LNCAP (cell line): ENCODE data around the gene AGL.

ENCODE experiments used
- TF ChIP-seq, protein P1 (sequence below): fragments of 450-650 bp; IDR thresholded peaks from 2 replicates; pipeline ENCODE4 v1.5.1; 2017; ENCODE audit warnings: mild to moderate bottlenecking

The AGL gene

DNA sequence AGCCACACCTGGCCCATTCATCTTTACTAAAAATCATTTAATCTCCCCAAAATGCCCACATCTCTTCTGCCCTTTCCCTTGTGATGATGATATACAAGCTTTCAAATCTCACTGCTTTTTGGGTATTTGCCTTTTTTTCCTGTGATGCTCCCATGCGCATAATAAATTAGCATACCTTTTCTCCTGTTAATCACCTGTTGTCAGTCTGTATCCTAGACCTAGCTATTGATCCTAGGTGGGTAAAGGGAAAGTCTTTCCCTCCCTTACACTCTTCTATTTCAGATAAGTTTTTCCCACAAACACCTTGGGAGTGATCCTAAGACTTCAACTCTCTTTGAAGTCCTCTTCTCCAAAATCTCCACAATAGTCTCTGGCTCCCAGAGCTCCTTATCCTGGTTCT is 107.7 kb downstream of the AGL start:
- TF ChIP-seq, protein P1, sequence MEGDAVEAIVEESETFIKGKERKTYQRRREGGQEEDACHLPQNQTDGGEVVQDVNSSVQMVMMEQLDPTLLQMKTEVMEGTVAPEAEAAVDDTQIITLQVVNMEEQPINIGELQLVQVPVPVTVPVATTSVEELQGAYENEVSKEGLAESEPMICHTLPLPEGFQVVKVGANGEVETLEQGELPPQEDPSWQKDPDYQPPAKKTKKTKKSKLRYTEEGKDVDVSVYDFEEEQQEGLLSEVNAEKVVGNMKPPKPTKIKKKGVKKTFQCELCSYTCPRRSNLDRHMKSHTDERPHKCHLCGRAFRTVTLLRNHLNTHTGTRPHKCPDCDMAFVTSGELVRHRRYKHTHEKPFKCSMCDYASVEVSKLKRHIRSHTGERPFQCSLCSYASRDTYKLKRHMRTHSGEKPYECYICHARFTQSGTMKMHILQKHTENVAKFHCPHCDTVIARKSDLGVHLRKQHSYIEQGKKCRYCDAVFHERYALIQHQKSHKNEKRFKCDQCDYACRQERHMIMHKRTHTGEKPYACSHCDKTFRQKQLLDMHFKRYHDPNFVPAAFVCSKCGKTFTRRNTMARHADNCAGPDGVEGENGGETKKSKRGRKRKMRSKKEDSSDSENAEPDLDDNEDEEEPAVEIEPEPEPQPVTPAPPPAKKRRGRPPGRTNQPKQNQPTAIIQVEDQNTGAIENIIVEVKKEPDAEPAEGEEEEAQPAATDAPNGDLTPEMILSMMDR: no peak

GRCh38 chr1:99963041-99963795 is 113.1 kb downstream of the AGL start:
- TF ChIP-seq, protein P1: no peak

GRCh38 chr1:99964806-99965205 is 114.6 kb downstream of the AGL start:
- TF ChIP-seq, protein P1: no peak

GRCh38 chr1:99965646-99966375 is 115.7 kb downstream of the AGL start:
- TF ChIP-seq, protein P1: no peak

GRCh38 chr1:99968214-99968613 is 118.1 kb downstream of the AGL start:
- TF ChIP-seq, protein P1: no peak

- TF ChIP-seq, protein P1: no peak
Observed at GRCh38 chr1:99969260-99969728, 119.1 kb downstream of the AGL start.

GRCh38 chr1:99969729-99970621 is 119.8 kb downstream of the AGL start, which contains the start of gene SLC35A3:
Gene SLC35A3 (plus strand): TSS chr1:99969996. CDS start chr1:99993555, 23,559 bp downstream.
- TF ChIP-seq, protein P1: no peak
